EL (cell line): ENCODE results near the gene FARP1.
A peak's percentile ranks its signal among the peaks of the same experiment; 100 is the strongest.

Experiments used
- DNase-seq: peaks from one replicate; pipeline ENCODE4 v3.0.0-alpha.2; 2016

FARP1 gene

GRCh38 chr13:98293103-98293502, 150.2 kb downstream of the FARP1 start:
- no peak for DNase-seq

GRCh38 chr13:98293570-98294142, 150.8 kb downstream of the FARP1 start:
- DNase-seq, result peak; percentile 20

DNA sequence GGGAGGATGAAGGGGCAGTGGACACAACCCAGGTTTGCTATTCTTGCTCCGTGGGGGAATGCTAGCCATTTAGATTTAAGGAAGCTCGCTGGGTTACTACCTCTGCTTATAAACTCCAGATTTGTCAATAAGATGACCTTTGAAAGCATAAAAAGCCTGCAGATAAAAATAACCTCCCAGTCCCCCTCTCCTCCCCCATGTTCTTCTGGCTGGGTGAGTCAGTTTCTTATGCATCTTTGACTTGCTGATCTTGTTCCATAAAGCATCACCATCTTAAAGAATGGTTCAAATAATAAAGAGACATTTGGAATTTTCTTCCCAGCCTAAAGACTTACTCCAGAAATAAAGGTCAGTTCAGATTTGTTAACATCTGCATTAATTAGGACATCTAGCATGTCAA, 152.5 kb downstream of the FARP1 start:
- no peak for DNase-seq

DNA sequence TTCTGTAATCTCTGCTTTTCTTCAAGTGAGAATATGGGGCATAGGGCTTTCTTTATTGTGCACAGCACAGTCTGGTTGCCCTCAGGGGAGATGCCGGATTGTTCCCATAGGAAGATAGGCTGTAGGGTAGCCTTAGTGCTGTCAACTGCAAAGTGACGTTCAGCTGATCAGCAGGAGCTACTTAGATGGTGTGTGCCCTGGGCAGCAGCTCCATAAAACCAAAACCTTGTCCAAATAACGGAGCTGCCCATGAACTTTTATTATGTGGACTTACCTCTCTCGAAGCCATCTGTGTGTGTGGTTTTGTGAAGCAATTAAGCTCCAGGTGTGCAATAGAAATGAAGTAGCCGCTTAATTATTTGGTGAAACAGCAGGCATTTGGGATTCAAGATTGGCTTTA, 154.2 kb downstream of the FARP1 start:
- DNase-seq, result no peak

- DNase-seq, result no peak
These were observed 154.9 kb downstream of the FARP1 start for GRCh38 chr13:98297745-98298144.

- no peak for DNase-seq
These were observed 155.7 kb downstream of the FARP1 start for GRCh38 chr13:98298599-98298998.

- DNase-seq, result no peak
These were observed 156.5 kb downstream of the FARP1 start for GRCh38 chr13:98299235-98299965.

DNA sequence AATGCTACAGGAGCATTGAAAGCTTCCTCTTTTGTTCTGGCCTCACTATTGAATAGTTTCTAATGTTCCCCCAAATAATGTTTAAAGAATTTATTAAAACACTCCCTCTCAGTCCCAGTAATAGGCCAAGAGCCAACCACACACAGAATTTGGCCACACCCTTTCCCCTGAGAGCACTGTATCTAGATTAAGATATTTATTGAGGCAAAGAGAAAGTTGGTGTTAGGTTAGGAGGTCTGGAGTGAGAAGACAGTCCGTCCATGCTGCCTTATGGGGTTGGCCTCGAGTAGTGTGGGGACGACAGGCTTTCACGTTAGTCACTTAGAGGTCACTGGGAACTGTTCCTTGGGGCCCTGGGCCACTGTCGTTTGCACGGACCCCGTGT, 157.1 kb downstream of the FARP1 start:
- no peak for DNase-seq

DNA sequence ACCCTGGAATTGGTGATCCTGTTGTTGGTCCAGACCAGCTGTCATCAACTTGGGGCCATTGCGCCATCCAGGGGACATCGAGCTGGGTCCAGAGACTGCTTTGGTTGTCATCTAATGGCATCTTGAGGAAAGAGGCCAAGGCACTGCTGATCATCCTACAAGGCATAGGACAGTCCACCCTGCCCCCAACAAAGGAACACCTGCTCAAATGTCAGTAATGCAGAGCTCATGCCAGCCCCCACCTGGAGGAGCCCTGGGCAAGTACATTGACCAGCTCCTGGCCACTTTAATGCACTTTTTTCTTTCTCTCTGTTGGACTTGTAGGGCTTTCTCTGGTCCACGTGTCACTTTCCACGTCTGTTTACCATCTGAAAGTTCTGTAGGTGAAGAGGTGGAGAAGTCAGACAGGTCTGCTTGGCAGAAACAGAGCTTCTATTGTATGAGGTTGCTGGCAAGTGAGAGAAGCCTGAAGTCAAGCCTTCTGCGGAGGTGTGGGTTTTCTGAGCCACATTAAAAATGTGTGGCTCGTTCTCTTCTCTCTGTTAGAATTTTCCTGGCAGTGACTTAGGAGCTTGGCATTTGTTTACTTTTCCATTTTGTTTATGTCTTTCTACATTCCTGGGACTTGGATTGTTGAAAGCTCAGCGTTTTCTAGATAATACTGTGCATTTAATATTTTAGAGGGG, 158.2 kb downstream of the FARP1 start:
- peak; percentile 61 for DNase-seq

DNA sequence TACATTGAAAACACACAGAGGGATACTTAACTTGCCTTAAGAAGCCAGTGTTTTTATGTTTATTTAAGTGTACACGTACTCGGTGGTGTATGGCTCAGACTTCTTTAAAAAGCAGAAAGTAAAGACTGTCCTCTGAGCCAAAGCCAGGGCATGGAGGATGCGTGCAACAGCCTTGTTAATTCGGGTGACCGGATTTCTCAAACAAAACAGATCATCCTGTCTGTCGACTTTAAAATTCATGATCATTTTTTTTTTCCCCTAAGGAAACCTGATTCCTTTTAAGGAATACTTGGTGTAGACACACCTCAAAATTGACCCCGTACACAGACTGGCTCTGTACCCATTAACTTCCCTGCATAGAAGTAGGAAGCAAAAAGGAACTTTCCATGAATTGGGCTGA, 158.8 kb downstream of the FARP1 start:
- no peak for DNase-seq

DNA sequence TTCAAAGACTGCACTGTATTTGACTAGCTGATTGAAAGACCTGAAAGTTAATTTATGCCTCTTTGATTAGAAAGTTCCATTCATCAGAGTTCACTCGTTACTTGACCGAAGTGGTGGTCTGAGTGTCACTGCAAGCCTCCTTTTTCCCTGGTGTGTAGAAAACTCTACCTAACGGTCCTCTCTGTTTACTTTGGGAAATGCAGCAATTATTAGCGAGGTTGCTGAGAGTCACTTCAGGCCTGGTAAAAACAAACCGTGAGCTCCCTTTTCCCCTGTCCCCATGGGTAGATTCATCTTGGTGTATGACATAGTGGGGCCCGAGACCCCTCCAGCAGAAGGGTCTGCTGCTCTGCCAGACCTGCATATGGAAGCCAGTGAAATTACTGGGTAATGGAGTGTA, 161.0 kb downstream of the FARP1 start:
- DNase-seq, result no peak

- DNase-seq, result no peak
These were observed 162.8 kb downstream of the FARP1 start for GRCh38 chr13:98305670-98306069.

DNA sequence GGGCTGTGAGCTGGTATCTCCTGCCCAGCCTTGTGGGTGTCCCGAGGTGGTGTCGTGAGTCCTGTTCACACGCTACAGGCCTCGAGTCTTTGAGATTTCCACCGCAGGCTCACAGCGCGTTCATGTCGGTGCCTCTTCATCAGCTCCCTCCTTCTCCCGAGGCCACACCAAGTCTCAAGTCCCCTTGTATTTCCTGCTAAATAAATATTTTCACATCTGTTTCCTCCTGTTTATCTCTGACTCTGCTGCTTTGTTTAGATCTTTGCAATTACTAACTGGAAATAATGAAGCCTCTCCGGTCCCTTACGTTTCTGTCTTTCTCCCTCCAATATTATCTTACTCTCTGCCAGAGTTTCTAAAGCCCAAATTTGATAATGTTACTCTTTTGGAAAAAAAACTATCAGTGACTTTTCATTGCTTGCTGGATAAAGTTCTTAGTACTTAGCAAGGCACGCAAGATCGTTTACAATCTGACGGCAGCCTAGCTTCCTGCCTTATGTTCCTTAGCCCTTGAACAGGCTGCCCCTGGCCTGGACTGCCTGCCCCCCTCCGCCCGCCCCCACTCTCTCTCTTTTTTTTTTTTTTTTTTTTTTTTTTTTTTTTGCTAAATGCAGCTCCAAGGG, 164.7 kb downstream of the FARP1 start:
- DNase-seq, result no peak

DNA sequence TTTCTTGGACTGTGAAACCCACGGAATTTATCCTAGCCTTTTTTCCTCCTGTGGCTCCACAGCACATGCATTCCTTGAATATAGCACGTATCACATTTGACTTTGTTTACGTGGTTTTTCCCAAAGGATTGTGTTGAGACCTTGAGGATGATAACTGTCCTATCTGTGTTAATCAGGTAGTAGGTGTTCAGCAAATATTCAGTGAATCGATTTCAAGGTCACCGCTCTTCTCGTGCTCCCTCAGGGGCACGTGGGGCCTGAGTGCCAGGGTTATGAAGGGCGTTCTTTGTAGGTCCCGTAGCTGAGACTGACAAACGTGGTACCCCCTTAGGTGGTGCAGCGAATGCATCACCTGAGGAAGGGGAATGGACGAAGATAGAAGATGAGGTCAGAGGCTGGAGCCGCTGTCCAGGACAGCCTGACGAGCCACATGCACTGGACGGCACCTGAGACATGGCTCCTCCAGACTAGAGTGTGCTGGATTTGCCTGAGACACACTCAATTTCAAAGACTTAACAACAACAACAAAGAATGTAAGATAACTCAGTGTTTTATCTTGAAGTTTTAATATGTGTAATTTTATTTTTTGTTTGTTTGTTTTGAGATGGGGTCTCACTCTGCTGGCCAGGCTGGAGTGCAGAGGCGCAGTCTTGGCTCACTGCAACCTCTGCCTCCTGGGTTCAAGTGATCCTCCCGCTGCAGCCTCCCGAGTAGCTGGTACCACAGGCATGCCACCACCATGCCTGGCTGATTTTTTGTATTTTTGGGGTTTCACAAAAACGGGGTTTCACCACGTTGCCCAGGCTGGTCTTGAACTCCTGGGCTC, 165.4 kb downstream of the FARP1 start:
- no peak for DNase-seq

DNA sequence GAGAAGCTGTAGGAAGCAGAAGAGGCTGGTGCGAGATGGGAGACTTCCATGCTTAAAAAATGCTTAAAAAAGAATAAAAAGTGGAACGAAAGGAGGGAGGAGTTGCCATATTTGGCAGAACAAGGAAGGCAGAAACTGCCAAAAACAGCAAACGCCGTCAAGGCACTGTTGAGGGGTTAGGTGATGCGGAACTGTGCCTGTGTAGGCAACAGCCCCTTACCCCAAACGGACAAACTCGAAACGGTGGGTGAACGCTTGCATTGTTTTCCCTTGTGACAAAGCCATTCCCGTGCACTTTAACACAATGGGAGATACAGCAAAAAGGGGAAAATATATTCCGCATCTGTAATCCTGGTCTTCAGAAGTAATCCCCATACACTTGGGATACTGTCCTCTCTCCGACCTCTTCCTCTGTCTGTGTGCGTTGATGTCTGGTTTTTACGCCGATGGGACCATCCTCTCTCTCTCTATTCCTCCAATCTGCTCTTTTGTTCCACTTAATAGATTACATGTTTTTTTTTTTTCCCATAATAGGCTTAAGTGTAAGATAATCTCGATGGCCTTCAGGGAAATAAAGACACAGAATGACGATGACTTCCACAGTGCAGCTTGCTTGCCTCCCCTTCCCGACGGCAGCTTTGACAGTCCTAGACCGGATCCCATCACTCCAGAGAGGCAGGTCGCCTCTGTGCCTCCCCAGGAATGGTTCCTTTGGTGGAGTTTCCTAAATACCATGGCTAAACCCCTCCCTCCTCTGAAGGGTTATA, 166.9 kb downstream of the FARP1 start:
- DNase-seq, result no peak

- no peak for DNase-seq
These were observed 167.7 kb downstream of the FARP1 start for GRCh38 chr13:98310485-98311199.

DNA sequence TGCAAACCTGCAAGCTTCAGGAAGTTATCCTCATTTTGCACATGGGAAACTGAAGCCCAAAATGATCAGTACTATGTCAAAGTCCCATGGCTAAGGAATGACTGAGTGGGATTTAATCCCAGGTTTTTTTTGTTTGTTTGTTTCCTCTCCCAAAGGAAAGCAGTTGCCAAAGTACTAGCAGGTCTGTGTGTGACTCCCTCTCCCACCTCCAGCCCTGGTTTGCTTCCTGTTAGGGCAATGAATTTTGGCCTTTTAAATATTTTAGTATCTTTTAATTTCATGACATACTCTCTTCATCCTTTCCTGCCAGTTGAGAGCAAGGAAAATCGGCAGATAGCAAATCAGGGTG, 168.3 kb downstream of the FARP1 start:
- no peak for DNase-seq

DNA sequence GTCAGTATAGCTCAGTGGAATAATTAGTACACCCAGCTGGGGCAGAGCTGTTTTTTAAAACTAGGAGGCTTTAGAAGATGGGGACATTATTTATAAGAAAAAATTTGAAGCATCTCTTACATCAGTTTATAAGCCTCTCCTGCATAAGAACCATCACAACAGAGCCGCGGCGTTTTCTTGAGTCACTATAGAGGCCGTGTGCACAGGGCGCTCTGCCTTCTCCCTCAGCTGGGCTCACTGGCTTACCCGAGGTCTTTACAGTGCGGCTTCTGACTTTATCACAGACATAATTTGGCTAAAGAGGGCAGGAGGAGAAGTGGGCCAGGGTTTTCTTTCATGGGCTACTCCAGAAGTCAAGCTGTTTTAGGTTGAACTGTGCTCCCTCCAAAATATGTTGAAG, 169.7 kb downstream of the FARP1 start:
- no peak for DNase-seq

- no peak for DNase-seq
These were observed 170.4 kb downstream of the FARP1 start for GRCh38 chr13:98313023-98313921.

DNA sequence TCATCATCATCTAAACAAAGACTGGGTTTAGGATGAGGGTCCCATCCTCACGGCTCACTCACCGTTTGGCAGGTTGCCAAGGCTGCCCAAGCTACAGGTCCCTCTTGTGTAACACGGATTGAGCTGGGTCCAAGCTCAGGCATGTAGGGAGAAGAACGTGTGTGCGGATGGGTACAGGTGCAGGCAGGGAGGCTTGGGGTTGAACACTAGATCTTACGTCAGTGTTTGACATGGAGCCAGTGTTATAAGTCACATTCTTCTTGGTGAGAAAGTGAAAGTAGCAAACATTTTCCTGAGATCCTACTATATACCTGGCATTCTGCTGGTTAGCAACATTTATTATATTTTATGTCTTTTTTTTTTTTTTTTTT, 171.0 kb downstream of the FARP1 start:
- no peak for DNase-seq

GRCh38 chr13:98315466-98315865, 172.6 kb downstream of the FARP1 start:
- DNase-seq, result no peak
